Measurements from ENCODE around the gene ZNF625.

ZNF625 gene

GRCh38 chr19:12156223-12157058 is at the start of gene ZNF625:
TSS of gene ZNF625 (minus strand) at chr19:12156734. CDS start at chr19:12156558, 176 bp downstream.
- peak; percentile 82 for DNase-seq

GRCh38 chr19:12205296-12205695 is 48.8 kb upstream of the ZNF625 start:
- no peak for DNase-seq

DNA sequence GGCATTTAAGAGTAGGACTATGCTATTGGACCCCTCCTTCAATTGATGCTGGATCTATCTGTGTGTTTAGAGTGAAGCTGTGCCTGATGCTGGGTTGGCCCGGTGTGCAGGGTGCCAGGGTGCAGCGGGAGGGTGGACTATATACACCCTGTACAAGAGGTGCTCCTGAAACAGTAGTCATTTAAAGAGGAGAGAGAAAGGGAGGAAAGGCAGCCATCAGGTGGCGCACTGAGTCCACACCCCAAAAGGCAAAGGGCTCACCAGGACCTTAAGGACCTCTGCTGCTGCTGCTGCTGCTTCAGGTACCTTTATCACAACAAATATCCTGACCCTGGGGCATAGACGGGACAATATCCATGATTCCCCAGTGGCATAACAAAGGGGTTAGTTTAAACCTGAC is 45.7 kb upstream of the ZNF625 start:
- peak; percentile 0 for DNase-seq

- no peak for DNase-seq
These were observed 43.4 kb upstream of the ZNF625 start for GRCh38 chr19:12199757-12200419.

DNA sequence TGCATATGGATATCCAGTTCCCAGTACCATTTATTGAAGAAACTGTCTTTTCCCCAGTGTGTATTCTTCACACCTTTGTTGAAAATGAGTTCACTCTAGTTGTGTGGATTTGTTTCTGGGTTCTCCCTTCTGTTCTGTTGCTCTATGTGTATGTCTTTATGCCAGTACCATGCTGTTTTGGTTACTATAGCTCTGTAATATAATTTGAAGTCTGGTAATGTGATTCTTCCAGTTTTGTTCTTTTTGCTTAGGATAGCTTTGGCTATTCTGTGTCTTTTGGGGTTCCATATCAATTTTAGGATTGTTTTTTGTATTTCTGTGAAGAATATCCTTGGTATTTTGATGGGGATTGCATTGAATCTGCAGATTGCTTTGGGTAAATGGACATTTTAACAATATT is 41.6 kb upstream of the ZNF625 start:
- DNase-seq: no peak

- no peak for DNase-seq
These were observed 38.5 kb upstream of the ZNF625 start for GRCh38 chr19:12194827-12195731.

GRCh38 chr19:12187625-12188024 is 31.1 kb upstream of the ZNF625 start:
- no peak for DNase-seq

DNA sequence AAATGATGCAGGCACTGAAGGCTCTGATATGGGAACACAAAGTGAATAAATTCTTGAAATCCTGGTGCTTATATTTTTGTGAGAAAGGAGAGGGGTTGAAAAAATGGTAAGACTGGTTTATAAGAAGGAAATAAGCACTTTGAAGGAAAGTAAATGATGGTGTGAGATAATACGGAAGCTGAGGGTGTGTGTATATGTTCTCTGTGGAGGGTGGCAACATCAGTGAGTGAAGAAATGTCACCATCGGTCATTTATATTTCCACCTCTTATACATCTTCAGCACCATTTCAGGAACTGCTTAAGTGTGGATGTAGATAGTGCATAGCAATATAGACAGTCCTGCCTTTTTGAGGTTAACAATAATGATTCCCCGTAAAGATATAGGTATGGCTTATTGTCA is 23.8 kb upstream of the ZNF625 start:
- no peak for DNase-seq

DNA sequence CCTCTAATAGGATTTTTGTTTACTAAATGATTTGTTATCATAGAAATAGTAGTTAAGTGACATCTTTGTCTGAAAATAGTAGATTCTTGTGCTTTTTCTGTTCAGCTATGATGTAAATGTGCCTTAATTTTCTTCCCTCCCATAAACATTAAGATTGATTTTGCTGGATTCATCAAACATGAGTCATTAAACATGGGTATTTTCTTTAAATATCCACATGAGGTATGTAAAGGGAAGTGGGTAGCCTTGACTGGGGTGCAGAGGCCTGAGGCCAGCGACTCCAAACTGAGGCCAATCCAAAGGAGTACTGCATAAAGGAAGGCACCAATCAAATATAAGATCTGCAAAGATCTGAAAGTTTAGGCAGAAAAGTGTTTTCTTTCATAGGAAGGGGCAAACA is 10.1 kb upstream of the ZNF625 start:
- no peak for DNase-seq

- no peak for DNase-seq
These were observed 7.3 kb upstream of the ZNF625 start for GRCh38 chr19:12163826-12164225.

DNA sequence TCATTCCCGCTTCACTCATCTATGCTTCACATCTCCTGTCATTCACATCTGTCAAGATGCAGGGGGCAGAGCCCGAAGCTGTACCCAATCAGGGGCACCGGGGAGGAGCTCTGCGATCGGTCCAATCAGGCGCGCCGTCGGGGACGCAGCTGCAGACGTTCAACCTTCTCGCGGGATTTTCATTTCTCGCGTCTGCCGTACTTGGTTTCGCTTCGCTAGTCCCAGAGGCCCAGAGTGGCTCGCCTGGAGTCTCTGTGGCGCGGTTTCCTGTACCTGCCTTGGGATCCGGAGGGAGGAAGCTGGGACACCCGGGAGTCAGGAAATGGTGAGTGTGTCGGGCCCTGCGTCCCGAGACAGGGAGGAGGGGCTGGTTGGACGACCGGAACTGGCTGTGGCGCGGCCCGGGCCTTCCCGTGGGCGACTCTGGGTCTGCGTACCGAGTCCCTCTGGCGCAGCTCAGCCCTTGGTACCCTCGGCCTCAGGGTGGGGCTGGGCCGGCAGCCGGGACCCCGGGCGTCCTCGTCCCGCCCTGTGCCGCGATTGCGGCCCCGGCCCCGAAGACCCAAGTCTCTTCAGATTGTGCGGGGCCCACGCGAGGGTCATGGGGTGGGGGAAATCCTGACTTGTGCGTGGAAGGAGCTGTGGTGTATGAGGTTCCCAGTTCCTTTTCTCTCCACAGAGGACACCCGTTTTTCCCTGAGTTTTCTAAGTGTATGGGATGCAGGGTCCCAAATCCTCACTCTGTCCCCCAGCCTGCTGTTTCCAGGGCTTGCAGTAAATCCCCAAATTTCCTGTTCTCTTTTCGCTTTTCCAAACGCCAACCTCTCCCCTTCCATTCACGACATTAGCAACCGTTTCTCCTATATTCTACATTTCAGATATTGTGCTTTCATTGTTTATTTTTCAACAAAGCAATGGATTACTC is 6.6 kb upstream of the ZNF625 start, which contains the start of gene ZNF136:
Gene ZNF136 (plus strand): TSS at position 215 of the 925 bp plus-strand sequence. CDS start 108 bp downstream, at position 323.
- peak; percentile 77 for DNase-seq

DNA sequence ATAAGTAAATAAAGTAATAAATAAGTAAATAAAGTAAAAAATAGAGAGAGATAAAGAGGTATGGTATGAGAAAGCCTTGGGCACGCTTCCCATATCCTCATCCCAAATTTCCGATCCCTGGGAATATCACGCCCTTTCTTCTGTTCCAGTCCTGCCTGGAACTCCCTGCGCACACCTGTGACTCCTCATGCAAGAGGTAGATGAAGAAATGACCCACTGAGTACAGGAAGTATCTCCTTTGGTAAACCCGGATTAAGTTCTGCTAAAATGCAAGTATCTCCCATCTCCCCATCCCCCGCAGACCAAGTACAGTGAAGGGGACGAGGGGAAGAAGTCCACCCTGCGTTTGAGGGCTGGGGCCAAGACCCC is 6.0 kb upstream of the ZNF625 start:
- no peak for DNase-seq

GRCh38 chr19:12159773-12160414 is 3.4 kb upstream of the ZNF625 start:
- no peak for DNase-seq

DNA sequence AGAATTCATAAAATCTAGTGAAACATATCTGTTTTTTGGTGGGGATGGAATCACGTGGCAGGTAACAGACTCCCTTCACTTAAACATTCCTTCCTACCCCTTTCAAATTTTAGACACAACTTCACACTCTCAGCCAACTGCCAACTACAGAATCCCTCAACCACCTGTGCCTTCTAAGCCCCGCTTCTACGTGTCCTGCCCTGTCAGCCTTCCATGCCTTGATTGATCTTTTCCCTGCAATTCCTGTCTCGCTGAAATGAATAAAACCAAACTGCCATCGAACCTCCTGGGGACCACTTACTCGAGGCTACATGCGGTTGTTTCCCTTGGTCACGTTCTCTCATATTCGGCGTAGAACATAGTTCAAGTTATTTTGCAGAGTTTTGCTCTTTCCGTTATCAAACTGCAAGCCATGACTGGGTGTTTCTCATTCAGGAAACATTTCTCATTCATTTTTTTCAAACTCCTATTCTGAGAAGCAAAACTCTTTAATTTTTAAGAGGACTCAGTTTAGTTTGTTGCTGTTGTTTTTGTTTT is 1.1 kb downstream of the ZNF625 start:
- no peak for DNase-seq

DNA sequence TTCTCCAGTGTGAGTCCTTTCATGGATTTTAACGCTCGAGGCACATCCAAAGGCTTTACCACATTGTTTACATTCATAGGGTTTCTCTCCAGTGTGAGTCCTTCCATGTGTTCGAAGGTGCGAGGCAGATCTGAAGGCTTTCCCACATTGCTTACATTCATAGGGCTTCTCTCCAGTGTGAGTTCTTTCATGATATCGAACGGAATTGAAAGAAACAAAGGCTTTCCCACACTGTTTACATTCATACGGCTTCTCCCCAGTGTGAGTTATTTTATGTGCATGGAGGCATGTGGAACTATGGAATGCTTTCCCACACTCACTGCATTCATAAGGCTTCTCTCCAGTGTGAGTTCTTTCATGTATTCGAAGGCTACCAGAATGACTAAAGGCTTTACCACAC is 11.2 kb downstream of the ZNF625 start:
- DNase-seq: no peak

GRCh38 chr19:12141405-12141736 is 15.2 kb downstream of the ZNF625 start:
- no peak for DNase-seq

DNA sequence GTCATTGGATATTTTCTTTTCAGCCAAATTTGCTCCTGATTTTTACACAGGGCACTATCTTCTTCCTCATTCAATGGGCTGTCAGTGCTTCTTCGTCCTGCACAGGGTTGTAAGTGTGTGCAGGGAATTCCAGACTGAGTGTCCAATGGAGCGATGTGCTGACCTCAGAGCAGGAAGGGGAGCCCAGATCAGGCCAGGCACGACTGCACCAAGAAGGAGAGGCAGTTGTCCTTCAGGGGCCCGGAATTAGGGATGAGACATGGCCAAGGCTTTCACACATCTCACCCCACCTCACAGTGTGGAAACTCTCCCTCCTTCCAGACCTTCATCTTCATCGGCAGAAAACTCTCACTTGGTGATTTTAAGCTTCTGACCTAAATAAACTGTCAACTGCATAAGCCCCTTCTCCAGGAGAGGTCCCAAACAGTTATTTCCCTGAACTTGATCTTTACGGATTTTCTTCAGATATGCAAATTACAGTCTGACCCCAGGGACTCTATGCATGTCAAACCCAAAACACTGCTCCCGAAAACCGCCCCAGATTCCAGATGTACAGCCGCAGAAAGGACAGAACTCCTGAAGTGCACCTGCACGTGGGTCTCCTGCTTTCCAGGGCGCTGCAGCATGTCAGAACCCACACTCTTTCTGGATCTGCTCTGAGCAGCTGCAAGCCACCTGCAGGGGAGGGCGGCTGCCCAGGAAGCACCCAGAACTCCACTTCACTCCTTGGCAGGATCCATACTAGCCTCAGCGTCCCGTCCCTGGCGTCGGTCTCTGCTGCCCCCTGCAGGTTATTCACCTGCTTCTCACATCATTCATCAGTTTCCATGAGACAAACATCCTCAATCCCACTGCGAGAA is 15.8 kb downstream of the ZNF625 start:
- peak; percentile 72 for DNase-seq

DNA sequence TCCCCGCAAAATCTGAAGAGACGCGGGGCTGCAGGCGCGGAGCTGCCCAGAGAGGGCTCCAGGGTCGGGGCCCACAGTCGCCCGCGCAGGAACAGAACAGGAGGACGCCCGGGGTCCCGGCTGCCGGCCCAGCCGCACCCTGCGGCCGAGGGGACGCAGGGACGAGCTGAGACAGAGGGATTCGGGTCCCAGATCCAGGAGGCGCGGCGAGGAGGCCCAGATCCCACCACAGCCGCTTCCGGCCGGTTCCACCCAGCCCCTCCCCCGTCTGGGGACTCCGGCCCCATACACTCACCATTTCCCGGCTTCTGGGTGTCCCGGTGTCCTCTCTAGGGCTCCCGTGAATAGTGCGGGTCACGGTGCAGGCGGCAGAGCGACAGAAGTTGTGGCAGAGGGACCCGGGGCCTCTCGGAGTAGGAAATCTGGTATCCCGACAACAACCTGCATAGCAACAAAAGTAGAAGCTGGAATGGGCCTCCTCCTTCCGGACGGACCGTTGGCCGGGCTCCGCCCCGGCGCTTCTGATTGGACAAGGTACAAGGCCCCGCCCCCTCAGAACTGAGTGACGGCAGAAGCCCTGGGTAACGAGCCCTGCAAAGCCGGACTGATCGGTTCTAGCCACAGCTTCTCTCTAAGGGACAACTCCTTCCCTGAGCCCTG is 16.5 kb downstream of the ZNF625 start, which contains the start of gene ZNF20:
Gene ZNF20 (minus strand): TSS at position 466 of the 660 bp plus-strand sequence. CDS start 168 bp downstream, at position 298.
- DNase-seq: peak; percentile 76

GRCh38 chr19:12139269-12139668 is 17.3 kb downstream of the ZNF625 start:
- no peak for DNase-seq
